Muscle of arm (tissue), 12 donors: ENCODE results near the gene ATP6V0E2. TPM values are rescaled to one million over a fixed set of nuclear protein-coding genes. Genes with fewer than 3 reads are reported as not detected.
A peak's percentile ranks its signal among the peaks of the same experiment; 100 is the strongest.

Source experiments
- DNase-seq: peaks from one replicate; pipeline ENCODE4 v3.0.0-alpha.2; 2013
- polyA plus RNA-seq, 12 donors: library from polyadenylated mRNA; unstranded; fragments of 120-200 nt; gene quantifications; one replicate each; pipeline ENCODE4 v1.2.1, GENCODE V29; 2013; ENCODE audit not compliant: insufficient read length in 12 of 12

The ATP6V0E2 gene
- polyA plus RNA-seq, 12 donors, result 6.4 to 34.1 (median 8.7) TPM; not detected in 1

DNA sequence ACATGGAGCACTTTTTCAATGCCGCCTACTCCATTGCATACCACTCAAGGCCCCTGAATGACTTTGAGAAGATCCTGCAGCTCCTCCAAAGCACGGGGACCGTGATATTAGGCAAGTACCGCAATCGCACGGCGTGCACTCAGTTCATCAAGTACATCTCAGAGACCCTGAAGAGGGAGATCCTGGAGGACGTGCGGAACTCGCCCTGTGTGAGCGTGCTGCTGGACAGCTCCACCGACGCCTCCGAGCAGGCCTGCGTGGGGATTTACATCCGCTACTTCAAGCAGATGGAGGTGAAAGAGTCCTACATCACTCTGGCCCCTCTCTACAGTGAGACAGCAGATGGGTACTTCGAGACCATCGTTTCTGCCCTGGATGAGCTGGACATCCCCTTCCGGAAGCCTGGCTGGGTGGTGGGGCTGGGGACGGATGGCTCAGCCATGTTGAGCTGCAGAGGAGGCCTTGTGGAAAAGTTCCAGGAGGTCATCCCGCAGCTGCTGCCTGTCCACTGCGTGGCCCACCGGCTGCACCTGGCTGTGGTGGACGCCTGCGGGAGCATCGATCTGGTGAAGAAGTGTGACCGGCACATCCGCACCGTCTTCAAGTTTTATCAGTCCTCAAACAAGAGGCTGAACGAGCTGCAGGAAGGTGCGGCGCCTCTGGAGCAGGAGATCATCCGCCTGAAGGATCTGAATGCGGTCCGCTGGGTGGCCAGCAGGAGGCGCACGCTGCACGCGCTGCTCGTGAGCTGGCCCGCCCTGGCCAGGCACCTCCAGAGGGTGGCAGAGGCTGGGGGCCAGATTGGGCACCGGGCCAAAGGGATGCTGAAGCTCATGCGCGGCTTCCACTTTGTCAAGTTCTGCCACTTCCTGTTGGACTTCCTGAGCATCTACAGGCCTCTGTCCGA lies 12.7 kb upstream of the ATP6V0E2 start:
- no peak for DNase-seq

DNA sequence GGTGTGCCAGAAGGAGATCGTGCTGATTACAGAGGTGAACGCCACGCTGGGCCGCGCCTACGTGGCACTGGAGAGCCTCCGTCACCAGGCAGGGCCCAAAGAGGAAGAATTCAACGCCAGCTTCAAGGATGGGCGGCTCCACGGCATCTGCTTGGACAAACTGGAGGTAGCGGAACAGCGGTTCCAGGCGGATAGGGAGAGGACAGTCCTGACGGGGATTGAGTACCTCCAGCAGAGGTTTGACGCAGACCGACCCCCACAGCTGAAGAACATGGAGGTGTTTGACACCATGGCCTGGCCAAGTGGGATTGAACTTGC lies 12.1 kb upstream of the ATP6V0E2 start:
- no peak for DNase-seq

DNA sequence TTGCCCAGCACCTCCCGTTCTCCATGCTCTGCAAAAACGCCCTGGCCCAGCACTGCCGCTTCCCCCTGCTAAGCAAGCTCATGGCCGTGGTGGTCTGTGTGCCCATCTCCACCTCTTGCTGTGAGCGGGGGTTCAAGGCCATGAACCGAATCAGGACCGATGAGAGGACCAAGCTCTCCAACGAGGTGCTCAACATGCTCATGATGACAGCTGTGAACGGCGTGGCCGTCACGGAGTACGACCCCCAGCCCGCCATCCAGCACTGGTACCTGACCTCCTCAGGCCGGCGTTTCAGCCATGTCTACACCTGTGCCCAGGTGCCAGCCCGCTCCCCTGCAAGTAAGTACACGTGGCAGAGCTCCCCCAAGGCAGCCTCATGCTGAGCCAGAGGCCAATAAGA lies 11.6 kb upstream of the ATP6V0E2 start:
- DNase-seq, result no peak

DNA sequence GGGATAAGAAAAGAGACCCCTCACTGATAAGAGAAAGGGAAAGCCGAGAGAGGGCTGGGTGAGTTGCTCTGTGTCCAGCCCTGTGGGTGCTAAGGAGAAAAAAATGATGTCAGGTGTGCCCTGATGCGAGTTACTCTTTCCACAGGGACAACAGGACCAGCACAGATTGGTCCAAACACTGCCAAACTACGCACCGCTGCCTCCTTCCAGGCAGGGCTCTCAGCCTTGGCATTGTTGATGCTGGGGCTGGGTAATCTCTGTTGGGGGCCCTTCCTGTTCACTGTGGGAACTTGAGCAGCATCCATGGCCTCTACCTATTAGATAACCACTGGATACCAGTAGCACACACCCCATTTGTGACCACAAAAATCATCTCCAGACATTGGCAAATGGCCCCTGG lies 10.3 kb upstream of the ATP6V0E2 start:
- DNase-seq, result no peak

DNA sequence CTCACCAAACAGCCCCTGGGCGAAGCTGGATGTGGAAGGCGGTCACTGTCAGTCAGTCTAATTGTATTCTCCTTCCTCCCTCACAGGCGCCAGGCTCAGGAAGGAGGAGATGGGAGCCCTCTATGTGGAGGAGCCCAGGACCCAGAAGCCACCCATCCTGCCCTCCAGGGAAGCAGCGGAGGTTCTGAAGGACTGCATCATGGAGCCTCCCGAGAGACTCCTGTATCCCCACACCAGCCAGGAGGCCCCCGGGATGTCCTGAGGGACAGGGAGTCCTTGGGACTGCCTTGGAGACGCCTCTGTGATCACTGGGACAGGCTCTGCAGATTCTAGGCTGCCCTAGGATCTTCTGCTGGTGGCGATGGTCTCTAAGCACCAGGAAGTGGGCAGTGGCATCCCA lies 9.7 kb upstream of the ATP6V0E2 start:
- no peak for DNase-seq

DNA sequence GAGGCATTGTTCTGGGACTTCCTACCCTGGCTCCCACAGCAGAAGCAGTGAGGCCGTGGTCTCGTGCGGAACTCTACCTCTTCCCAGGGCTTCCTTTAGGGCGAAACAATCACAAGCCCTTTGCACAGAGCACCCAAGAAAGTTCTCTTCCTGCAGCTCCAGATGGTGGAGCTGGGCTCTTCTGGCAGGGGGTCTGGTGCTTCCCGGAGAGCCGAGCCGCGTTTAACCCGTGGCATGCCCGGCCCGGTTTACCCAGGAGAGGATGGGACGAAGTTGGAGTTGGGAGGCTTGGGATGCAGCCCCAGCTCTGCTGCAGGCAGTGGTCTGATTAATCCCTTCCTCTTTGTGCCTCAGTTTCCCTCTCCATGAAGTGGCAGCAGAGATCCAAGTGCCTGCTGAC lies 9.0 kb upstream of the ATP6V0E2 start:
- no peak for DNase-seq

DNA sequence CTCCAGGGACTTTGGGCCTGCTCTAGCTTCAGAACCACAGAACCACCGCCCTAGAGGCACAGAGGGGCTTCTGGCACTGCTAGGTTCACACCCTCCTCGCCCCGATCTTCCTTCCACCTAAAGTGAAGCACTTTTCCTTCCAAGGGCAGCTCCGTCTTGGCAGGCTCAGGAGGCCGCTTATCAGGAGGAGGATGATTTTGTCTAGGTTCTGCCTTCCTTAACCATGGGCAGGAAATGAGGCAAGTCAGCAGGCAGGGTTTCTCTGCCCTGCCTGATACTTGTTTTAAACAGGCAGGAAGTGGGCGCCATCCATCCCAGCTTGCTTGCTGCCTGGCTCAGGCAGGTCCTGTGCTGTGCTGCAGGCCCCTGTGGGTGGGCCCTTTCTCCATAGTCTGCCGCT lies 8.3 kb upstream of the ATP6V0E2 start:
- DNase-seq, result no peak

DNA sequence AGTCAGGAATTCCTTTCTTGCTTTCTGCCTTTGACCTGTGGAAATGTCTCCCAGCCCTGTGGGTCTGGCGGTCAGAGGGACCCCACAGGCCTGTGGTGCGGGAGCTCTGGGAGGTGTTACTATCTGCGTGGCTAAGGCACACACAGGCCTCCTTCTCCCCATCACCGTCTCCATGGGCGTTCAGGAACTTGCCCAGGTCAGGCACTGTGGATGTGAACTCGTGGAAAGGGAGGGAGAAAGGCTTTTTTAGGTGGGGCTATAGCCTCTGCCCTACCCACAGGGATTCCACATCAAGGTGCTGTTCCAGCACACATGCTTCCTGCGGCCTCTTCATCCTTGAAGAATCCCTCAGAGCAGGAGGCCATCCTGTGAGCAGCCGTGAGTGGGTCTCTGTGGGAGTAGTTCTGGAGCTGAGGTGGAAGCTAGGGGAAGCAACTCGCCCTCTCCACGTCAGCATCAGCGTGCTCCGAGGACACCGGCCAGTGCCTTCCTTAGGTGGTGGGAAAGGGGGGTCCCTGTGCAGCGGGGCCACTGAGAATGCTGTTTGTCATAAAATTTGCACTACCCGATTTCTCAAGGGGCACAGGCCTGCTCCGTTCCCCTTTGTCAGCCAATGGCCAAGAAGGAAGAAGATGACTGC lies 7.5 kb upstream of the ATP6V0E2 start:
- no peak for DNase-seq

DNA sequence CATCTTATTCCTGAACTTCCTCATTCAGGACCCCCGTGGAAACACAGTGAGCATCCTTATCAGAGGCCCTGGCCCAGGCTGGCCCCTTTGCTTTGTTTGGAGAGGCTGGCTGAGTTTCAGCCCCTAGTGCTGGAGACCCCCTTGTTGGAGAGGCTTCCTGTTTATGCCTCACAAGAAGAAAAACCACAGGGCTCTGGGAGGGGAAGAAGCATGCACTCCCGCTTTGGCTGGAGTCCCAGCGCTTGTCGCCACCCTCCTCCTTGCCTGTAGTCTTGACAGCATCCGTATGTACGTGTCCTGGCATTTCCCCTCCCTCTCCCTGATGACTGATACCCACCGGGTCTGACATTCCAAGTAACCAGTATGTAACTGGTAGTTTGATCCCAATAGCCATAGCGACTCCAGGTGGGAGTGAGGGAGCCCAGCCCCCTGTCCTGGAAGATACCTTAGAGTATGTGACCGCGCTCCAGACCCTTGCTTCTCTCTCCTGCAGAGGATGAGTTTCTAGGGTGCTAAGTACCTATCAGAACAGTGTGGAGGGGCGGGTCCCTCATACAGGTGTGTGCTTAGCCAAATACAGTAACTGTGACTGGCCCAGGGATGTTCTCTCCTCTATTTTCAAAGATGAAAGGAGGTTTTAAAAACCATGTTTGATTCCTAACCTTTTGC lies 6.9 kb upstream of the ATP6V0E2 start:
- DNase-seq, result no peak

DNA sequence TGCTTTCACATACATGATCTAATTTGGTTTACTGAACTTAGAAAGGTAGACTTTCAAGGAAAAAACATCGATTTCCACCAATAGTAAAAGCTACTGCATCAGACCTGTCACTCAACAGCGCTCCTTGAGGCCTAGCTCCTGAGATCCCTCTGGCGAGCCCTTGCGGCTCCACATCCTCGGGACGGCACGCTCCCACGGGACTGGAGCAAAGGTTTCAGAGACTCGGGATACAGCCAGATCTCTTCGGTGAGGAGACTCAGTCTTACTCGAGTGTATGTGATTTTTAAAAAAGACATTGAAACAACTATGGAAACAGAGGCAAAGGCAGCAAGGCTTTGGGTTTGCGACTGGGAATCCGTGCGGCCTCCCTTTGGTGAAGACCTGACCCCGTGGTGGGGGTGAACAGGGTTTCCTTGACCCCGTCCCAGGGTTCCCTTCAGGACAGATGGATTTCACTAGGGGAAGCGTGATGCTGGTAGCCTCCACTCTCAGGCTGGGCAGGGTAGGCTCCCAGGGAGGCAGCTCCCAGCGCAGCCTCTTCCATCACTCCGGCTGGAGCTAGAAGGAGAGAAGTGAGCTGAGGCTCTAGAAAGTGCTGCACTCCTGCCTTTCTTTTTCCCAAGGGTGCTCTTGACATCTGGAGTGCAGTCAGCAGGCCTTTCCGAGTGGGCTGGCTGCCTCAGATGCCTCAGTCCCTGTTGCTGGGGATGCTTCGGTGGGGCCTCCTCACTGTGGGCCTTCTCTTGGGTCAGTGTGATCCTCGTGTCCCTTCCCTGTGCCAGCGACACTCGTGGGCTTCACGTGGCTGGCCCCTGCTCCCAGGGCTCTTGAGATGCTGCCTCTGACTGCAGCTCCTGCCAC lies 5.8 kb upstream of the ATP6V0E2 start:
- DNase-seq, result no peak

DNA sequence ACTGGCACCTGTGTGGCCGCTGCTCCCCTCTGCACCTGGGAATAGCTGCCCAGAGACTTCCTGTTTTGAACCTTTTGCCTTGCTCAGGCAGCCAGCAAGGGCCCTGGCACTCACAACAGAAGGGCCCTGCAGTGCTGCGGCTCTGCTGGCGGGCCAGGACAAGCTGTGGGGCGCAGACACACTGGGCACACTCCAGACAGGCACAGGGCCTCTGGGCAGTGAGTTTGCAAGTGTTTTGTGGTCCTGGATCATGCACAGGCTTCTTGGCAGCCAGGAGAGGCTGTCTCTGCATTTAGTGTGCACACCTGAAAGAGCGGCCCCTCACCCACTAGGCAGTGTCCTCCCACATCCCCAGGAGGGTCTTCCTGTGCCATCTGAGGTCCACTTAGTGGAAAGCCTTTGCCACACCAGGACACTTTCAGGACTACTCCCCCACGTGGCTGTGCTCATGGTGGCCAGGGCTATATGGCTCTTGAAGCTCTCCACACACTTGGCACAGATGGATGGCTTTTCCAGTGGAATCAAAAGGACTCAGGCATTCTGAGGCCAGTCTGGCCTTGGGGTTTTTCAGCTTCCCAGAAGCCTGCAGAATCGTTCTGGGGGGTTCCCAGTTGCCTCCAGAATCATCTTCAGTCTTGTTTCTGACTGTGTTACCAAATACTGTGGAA lies 5.0 kb upstream of the ATP6V0E2 start:
- no peak for DNase-seq

DNA sequence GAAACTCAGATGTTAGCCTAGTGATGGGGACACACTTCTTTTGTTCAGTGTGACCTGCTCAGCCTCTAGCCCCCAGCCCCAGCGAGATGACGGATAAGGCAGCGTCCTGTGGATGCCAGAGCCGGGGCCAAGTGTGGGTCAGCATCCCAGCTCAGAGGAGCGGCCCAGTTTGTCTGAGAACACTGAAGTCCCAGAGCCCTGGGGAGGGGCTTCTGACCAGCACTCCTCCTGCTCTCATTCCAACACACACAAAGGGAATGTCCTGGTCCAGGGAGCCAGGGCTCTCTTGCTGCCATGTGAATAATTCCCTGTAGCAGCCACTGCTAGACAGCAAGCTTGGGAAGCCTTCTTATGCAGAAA lies 4.5 kb upstream of the ATP6V0E2 start:
- DNase-seq, result no peak

DNA sequence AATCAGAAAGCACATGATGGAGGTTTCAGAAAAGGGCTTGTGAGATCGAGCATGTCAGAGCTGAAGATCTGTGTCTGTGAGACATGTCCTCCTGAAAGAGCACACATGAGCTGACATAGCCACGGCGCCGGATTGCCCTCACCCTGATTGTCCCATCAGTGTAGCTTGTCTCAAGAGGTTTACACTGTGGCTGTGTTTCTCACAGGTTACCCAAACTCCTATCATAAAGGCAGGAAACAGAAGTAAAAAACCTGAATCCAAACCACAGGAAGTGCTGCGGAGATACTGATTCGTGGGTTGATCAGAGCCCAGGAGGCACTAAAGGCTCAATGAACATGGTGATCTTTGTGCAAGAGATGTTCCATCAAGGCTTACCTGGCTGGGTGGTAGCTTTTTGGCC lies 3.9 kb upstream of the ATP6V0E2 start:
- no peak for DNase-seq

DNA sequence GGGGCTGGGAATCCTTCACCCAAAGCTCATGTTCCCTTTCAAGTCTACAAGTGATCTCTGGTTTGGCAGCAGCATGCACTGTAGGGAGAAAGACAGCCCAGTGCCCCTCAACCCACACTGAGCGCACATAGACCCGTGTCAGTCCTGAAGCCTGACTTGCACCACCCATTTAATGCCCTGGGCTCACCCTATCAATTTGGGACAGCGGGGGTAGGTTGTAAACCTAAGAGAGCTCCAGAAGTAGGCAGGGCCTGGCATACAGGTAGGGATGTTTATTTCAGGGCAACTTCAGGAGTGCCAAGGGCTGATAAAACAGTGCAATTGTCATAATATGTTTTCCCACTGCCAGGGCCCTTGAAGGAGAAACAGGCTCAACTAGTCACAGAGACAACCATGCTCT lies 3.5 kb upstream of the ATP6V0E2 start:
- DNase-seq, result no peak

DNA sequence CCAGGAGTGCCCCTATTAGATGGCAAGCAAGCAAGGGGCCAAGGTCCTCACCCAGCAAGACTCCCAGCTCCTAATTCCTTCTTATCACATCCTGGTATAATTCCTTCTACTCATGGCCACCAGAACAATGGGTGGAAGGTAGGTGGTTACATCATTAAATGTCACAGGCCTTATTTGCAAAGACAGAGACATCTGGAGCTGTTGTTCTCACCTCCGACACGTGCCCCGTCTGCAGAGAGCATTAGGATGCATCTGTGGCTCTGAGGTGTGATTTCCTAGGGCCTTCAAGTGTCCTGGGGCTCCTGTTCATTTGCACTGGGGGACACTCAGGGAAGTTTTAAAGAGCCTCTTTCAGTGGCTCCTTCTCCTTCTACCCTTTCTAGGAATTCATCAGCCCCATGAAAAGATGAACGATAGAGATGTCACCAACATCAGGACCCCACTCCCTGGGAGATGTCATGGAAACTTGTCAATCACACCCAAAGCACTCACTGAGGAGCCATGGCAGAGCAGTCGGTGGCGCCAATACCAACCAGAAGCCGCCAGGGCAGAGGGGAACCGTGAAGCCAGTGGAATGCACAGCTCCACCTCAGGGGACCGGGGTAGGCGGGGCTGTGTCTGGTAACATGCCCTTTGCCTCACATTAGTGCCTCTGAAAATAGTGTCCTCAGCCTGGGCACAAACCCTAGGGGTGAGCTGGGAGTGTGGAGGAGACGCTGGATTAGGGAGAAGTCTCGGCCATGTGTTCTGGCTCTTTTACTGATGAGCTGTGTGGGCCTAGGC lies 2.9 kb upstream of the ATP6V0E2 start:
- no peak for DNase-seq

DNA sequence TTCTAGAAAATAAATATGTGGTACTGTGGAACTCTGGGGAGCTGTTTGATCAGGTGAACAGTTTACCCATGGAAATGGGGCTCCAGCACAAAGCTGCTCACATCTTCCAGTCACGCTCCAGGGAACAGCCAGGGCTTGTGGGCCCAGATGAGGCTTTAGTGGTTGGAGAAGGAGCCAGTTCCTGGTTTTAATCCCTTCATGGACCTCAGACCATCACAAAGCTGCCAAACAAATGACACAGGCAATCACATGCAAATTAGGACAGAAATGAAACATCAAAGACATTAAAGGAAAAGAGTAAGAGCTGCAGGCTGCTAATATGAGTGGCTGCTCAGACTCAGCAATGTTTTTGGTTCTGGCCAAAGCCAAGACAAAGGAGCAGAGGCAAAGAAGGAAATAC lies 2.2 kb upstream of the ATP6V0E2 start:
- no peak for DNase-seq

DNA sequence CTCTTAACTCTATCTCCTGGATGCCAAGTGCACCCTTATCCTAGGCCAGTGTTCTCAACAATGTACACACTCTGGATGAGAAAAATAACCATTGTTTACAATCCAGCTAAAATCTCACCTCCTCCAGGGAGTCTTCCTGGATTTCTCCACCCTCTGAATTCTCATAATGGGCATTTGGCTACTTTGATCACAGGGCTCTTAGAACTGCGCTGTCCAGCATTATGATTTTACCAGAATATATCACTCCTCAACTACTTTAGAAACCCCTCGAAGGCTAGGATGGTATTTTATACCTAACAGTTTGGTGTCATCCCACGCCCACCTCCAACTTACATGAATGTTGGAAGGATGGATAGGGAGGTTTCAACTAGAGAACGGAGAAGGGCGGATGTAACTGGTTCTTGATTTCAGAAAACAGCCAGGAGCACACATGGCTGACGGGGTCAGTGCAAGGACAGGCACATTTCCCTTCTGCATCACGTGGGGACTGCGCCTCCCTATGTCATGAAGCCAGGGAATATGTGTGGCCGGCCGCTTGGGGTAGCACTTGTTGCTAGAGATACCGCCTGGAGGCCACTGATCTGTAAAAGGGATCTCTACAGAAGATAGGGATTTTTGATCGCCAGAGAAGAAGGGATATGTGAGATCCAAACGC lies 1.2 kb upstream of the ATP6V0E2 start:
- DNase-seq, result peak; percentile 79

DNA sequence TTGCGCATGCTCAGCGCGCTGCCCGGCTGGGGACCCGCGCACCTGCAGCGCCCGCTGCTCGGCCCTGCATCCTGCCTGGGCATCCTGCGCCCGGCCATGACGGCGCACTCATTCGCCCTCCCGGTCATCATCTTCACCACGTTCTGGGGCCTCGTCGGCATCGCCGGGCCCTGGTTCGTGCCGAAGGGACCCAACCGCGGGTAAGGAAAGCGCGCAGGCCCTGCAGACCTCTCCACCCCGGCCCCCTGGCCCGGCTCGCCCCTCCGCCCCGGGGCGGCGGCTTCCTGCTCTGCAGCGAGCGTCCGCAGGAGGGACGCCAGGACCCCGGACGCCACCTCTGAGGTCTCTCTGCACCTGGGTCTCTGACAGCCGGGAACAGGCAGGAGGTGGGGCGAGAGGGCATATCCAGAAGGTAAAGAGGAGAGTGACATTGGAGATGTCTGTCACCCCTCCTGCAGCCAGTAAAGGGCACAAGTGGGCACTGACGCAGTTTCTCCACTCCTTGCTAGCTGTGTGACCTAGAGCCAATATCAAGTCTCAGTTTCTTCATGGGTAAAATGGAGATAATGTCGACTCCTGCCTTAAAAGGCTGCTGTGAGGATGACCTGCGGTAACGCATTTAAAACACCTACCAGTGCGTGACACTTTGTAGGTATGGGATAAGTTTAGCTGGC lies 338 bp downstream of the ATP6V0E2 start:
- DNase-seq, result no peak

DNA sequence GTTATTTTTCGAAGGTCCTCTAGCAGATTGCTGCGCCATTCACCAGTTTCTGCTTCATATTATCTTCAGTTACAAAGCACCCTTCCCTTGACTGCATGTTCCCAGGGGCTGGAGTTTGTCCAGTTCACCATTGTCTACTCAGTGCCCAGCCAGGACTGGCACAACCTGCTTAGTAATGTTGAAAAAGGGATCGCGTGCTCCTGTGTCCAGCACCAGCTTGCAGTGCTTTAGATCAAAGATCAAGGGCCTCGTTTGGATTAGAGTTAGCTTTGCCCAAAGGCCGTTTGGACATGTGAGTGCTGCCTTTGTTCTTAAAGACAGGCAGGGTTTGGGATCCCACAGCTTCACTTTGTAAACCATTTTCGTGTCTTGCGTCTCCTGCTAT lies 867 bp downstream of the ATP6V0E2 start:
- no peak for DNase-seq

DNA sequence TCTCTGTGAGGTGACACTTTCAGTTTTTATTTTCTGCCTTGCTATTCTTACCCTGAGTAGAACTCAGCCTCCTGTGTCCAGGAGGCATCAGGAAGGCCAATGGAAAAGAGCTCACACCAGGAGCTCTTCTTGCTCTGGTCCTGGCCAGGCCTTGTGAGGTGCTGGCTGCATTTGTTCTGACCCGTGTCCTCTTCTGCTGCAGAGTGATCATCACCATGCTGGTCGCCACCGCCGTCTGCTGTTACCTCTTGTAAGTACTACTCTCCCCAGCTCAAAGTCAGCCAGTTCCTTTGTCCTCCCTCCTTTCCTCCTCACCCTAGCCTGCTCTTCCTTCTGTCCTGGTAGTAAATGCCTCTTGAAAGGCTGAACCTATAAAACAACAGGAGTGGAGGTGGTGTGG lies 1.6 kb downstream of the ATP6V0E2 start:
- DNase-seq, result no peak
